AG09319 (cell line): ENCODE data around the gene GUCY2D.

Experiments used
- DNase-seq: peaks from one replicate; pipeline ENCODE4 v3.0.0-alpha.2; 2010; ENCODE audit warnings: low read depth; ENCODE audit errors: extremely low read depth
- CTCF ChIP-seq: IDR thresholded peaks from 2 replicates; pipeline ENCODE4 v1.5.1; 2011; ENCODE audit warnings: low read depth, mild to moderate bottlenecking, inconsistent platforms, low read length, moderate library complexity

The GUCY2D gene

GRCh38 chr17:7993972-7994589 is 8.3 kb upstream of the GUCY2D start:
- DNase-seq: no peak
- no peak for TF ChIP-seq CTCF

GRCh38 chr17:7995724-7996123 is 6.7 kb upstream of the GUCY2D start:
- no peak for TF ChIP-seq CTCF
- DNase-seq: no peak

- peak; percentile 33 for TF ChIP-seq CTCF
- DNase-seq: no peak
Observed at GRCh38 chr17:7997186-7997585, 5.2 kb upstream of the GUCY2D start.

GRCh38 chr17:8002721-8003593 is 542 bp downstream of the GUCY2D start:
- no peak for DNase-seq
- no peak for TF ChIP-seq CTCF

GRCh38 chr17:8003594-8004181 is 1.3 kb downstream of the GUCY2D start:
- TF ChIP-seq CTCF: no peak
- DNase-seq: no peak

GRCh38 chr17:8004899-8005298 is 2.5 kb downstream of the GUCY2D start:
- DNase-seq: no peak
- no peak for TF ChIP-seq CTCF

GRCh38 chr17:8005357-8005756 is 2.9 kb downstream of the GUCY2D start:
- TF ChIP-seq CTCF: no peak
- DNase-seq: no peak
